GM12878 (cell line): ENCODE results near the gene ARID1A. TPM values are rescaled to one million over a fixed set of nuclear protein-coding genes. Genes with fewer than 3 reads are reported as not detected.
A peak's percentile ranks its signal among the peaks of the same experiment; 100 is the strongest.

Experiments
- ATF7 ChIP-seq: fragments of 450-650 bp; IDR thresholded peaks from 2 replicates; pipeline ENCODE4 v1.6.1; 2016; ENCODE audit warnings: low read depth, mild to moderate bottlenecking
- BCL11A ChIP-seq: IDR thresholded peaks from 2 replicates; pipeline ENCODE4 v1.6.1; 2011; ENCODE audit warnings: low read depth, low read length
- DPF2 ChIP-seq: fragments of 450-650 bp; IDR thresholded peaks from 2 replicates; pipeline ENCODE4 v1.6.1; 2017; ENCODE audit warnings: mild to moderate bottlenecking
- EZH2 ChIP-seq: IDR thresholded peaks from 2 replicates; pipeline ENCODE4 v1.6.1; 2012; ENCODE audit warnings: low read depth, mild to moderate bottlenecking, control low read depth, inconsistent platforms, low read length, borderline replicate concordance; ENCODE audit not compliant: control insufficient read depth
- HDAC2 ChIP-seq: fragments of 200-600 bp; sonication (generic); IDR thresholded peaks from 2 replicates; pipeline ENCODE4 v1.6.1; 2017
- HDAC6 ChIP-seq: fragments of 200-600 bp; sonication (generic); IDR thresholded peaks from one replicate; pipeline ENCODE4 v1.8.0; 2017; ENCODE audit warnings: antibody characterized with exemption; ENCODE audit not compliant: unreplicated experiment
- IKZF2 ChIP-seq, 2 experiments: fragments of 450-650 bp; IDR thresholded peaks; 2 replicates each; pipeline ENCODE4 v1.6.1; 2017; ENCODE audit warnings: mild to moderate bottlenecking in 2 of 2, moderate library complexity in 2 of 2
- JUND ChIP-seq: IDR thresholded peaks from 2 replicates; pipeline ENCODE4 v1.6.1; 2012; ENCODE audit warnings: low read depth, mild to moderate bottlenecking, low read length, improper control_type of control experiment, moderate library complexity
- LARP7 ChIP-seq: fragments of 450-650 bp; IDR thresholded peaks from 2 replicates; pipeline ENCODE4 v1.6.1; 2017; ENCODE audit warnings: mild to moderate bottlenecking
- MYB ChIP-seq: fragments of 150-350 bp; IDR thresholded peaks from 2 replicates; pipeline ENCODE4 v1.6.1; 2014; ENCODE audit warnings: mild to moderate bottlenecking, low read depth, low read length, borderline replicate concordance
- NFXL1 ChIP-seq: fragments of 450-650 bp; IDR thresholded peaks from 2 replicates; pipeline ENCODE4 v1.6.1; 2017; ENCODE audit warnings: antibody characterized with exemption, mild to moderate bottlenecking, borderline replicate concordance
- NFYB ChIP-seq: IDR thresholded peaks from 2 replicates; pipeline ENCODE4 v1.6.1; 2011; ENCODE audit warnings: low read depth, mild to moderate bottlenecking, low read length, improper control_type of control experiment, moderate library complexity; ENCODE audit not compliant: insufficient read depth
- NRF1 ChIP-seq: conservative IDR thresholded peaks from 2 replicates; pipeline ENCODE4 v1.6.1; 2011; ENCODE audit warnings: mild to moderate bottlenecking, low read depth, low read length, improper control_type of control experiment
- SIX5 ChIP-seq: IDR thresholded peaks from 2 replicates; pipeline ENCODE4 v1.6.1; 2011; ENCODE audit warnings: mild to moderate bottlenecking, low read depth, low read length, moderate library complexity; ENCODE audit not compliant: severe bottlenecking
- SMC3 ChIP-seq: IDR thresholded peaks from 2 replicates; pipeline ENCODE4 v1.6.1; 2011; ENCODE audit warnings: low read length, improper control_type of control experiment, borderline replicate concordance
- SP1 ChIP-seq: IDR thresholded peaks from one replicate; pipeline ENCODE4 v1.6.1; 2011; ENCODE audit warnings: low read depth, low read length
- SUZ12 ChIP-seq: fragments of 200-600 bp; sonication (generic); IDR thresholded peaks from one replicate; pipeline ENCODE4 v1.6.1; 2018; ENCODE audit warnings: antibody characterized with exemption, mild to moderate bottlenecking; ENCODE audit not compliant: unreplicated experiment
- TCF12 ChIP-seq: IDR thresholded peaks from 2 replicates; pipeline ENCODE4 v1.6.1; 2011; ENCODE audit warnings: low read depth, mild to moderate bottlenecking, low read length
- TCF3 ChIP-seq: IDR thresholded peaks from 2 replicates; pipeline ENCODE4 v1.6.1; 2012; ENCODE audit warnings: low read depth, mild to moderate bottlenecking, low read length, borderline replicate concordance; ENCODE audit not compliant: insufficient read depth
- TCF7 ChIP-seq: IDR thresholded peaks from 2 replicates; pipeline ENCODE4 v1.6.1; 2014; ENCODE audit warnings: antibody characterized with exemption, borderline replicate concordance
- ZBED1 ChIP-seq: IDR thresholded peaks from 2 replicates; pipeline ENCODE4 v1.6.1; 2016; ENCODE audit warnings: borderline replicate concordance
- ZNF207 ChIP-seq: fragments of 450-650 bp; IDR thresholded peaks from 2 replicates; pipeline ENCODE4 v1.6.1; 2014; ENCODE audit warnings: antibody characterized with exemption, mild to moderate bottlenecking, borderline replicate concordance
- ZNF274 ChIP-seq: IDR thresholded peaks from one replicate; pipeline ENCODE4 v1.8.0; 2011; ENCODE audit not compliant: insufficient read length, insufficient read depth
- polyA plus RNA-seq, 11 experiments: library from polyadenylated mRNA; depleted of rRNA in 4 of 11; unstranded in 6 of 11; stranded (reverse) in 5 of 11; fragments of >200 nt; fragmentation: Nextera tagmentation in 4 of 11; fragmentation: Illumina TruSeq in 1 of 11; extraction: Ambion mirVana in 4 of 11; extraction: Trizol in 1 of 11; gene quantifications; 1 replicate in 1 of 11; 2 replicates in 10 of 11; pipeline versions ENCODE4 v1.2.1 to v1.2.3, GENCODE V29; 2011 to 2016; ENCODE audit warnings: inconsistent platforms in 2 of 11, missing spikeins in 2 of 11, low read depth in 1 of 11
- total RNA-seq, 4 experiments: library from RNA; depleted of rRNA in 3 of 4; stranded (reverse); fragments of >200 nt in 3 of 4; fragmentation: Illumina TruSeq in 1 of 4; extraction: Trizol in 1 of 4; gene quantifications; 2 replicates each; pipeline versions ENCODE4 v1.2.1 to v1.2.3, GENCODE V29; 2013 to 2021
- TF ChIP-seq, protein P1 (sequence below): IDR thresholded peaks from 2 replicates; pipeline ENCODE4 v1.6.1; 2012; ENCODE audit warnings: low read depth, low read length, improper control_type of control experiment
- TF ChIP-seq, protein P2 (sequence below): IDR thresholded peaks from 2 replicates; pipeline ENCODE4 v1.6.1; 2011; ENCODE audit warnings: low read depth, low read length, improper control_type of control experiment, borderline replicate concordance
- TF ChIP-seq, protein P3 (sequence below): fragments of 450-650 bp; IDR thresholded peaks from 2 replicates; pipeline ENCODE4 v1.6.1; 2016; ENCODE audit warnings: mild to moderate bottlenecking
- TF ChIP-seq, protein P4 (sequence below): fragments of 450-650 bp; IDR thresholded peaks from 2 replicates; pipeline ENCODE4 v1.6.1; 2016; ENCODE audit warnings: mild to moderate bottlenecking
- TF ChIP-seq, protein P5 (sequence below): IDR thresholded peaks from 2 replicates; pipeline ENCODE4 v1.6.1; 2012; ENCODE audit warnings: low read length, inconsistent platforms

Gene ARID1A
- total and polyA plus RNA-seq, 10 of the 15 experiments (the other 5 are each of a cell fraction or from before 2014, with no cell fraction given) = 10.0 to 98.0 (median 23.5) TPM

DNA sequence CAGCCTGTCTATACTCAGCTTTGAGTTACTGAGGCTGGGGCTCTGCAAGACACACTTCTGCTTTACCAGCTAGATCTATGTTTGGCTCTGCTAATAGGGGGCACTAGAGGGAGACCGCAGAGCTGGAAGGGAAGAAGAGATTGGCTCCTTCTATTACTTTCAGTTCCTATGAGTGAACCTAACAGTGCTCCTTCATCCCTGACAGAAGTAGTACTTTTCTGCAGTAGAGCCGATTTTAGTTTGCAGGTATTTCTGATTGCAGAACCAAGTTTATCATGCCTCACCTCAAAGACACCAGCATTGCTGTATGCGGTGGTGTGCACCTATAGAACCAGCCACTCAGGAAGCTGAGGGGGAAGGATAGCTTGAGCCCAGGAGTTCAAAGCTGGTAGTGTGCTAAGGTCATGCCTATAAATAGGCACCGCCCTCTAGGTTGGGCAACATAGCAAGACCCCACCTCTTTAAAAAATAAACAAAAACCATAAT is 125.0 kb downstream of the ARID1A start (continued):
- TF ChIP-seq SP1 (no peak), TCF7 (no peak), HDAC2 (no peak), SMC3 (peak; percentile 27; the same call in 1 of the 2 replicates), DPF2 (peak; percentile 63; the same call in 1 of the 2 replicates), SIX5 (no peak), ZNF274 (no peak), EZH2 (no peak), IKZF2 (IDR thresholded peaks at IDR 0.05) (peak; percentile 65 to 66; a peak in 3 of 4 replicates), NRF1 (no peak), TCF3 (no peak), NFYB (0 out of 2 replicates have a peak, but pooled peaks have one; percentile 38), ZNF207 (no peak), BCL11A (no peak), NFXL1 (no peak), SUZ12 (no peak), ZBED1 (no peak), TCF12 (no peak), HDAC6 (no peak), ATF7 (no peak), JUND (no peak), MYB (no peak), LARP7 (no peak)
- TF ChIP-seq, protein P1, sequence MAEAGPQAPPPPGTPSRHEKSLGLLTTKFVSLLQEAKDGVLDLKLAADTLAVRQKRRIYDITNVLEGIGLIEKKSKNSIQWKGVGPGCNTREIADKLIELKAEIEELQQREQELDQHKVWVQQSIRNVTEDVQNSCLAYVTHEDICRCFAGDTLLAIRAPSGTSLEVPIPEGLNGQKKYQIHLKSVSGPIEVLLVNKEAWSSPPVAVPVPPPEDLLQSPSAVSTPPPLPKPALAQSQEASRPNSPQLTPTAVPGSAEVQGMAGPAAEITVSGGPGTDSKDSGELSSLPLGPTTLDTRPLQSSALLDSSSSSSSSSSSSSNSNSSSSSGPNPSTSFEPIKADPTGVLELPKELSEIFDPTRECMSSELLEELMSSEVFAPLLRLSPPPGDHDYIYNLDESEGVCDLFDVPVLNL = no peak
- TF ChIP-seq, protein P2, sequence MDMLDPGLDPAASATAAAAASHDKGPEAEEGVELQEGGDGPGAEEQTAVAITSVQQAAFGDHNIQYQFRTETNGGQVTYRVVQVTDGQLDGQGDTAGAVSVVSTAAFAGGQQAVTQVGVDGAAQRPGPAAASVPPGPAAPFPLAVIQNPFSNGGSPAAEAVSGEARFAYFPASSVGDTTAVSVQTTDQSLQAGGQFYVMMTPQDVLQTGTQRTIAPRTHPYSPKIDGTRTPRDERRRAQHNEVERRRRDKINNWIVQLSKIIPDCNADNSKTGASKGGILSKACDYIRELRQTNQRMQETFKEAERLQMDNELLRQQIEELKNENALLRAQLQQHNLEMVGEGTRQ = no peak
- TF ChIP-seq, protein P3, sequence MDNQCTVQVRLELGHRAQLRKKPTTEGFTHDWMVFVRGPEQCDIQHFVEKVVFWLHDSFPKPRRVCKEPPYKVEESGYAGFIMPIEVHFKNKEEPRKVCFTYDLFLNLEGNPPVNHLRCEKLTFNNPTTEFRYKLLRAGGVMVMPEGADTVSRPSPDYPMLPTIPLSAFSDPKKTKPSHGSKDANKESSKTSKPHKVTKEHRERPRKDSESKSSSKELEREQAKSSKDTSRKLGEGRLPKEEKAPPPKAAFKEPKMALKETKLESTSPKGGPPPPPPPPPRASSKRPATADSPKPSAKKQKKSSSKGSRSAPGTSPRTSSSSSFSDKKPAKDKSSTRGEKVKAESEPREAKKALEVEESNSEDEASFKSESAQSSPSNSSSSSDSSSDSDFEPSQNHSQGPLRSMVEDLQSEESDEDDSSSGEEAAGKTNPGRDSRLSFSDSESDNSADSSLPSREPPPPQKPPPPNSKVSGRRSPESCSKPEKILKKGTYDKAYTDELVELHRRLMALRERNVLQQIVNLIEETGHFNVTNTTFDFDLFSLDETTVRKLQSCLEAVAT = no peak
- TF ChIP-seq, protein P4, sequence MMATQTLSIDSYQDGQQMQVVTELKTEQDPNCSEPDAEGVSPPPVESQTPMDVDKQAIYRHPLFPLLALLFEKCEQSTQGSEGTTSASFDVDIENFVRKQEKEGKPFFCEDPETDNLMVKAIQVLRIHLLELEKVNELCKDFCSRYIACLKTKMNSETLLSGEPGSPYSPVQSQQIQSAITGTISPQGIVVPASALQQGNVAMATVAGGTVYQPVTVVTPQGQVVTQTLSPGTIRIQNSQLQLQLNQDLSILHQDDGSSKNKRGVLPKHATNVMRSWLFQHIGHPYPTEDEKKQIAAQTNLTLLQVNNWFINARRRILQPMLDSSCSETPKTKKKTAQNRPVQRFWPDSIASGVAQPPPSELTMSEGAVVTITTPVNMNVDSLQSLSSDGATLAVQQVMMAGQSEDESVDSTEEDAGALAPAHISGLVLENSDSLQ = peak; percentile 40; the same call in 1 of the 2 replicates
- TF ChIP-seq, protein P5, sequence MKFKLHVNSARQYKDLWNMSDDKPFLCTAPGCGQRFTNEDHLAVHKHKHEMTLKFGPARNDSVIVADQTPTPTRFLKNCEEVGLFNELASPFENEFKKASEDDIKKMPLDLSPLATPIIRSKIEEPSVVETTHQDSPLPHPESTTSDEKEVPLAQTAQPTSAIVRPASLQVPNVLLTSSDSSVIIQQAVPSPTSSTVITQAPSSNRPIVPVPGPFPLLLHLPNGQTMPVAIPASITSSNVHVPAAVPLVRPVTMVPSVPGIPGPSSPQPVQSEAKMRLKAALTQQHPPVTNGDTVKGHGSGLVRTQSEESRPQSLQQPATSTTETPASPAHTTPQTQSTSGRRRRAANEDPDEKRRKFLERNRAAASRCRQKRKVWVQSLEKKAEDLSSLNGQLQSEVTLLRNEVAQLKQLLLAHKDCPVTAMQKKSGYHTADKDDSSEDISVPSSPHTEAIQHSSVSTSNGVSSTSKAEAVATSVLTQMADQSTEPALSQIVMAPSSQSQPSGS = no peak
